ENCODE data around the gene HES4.

DNA sequence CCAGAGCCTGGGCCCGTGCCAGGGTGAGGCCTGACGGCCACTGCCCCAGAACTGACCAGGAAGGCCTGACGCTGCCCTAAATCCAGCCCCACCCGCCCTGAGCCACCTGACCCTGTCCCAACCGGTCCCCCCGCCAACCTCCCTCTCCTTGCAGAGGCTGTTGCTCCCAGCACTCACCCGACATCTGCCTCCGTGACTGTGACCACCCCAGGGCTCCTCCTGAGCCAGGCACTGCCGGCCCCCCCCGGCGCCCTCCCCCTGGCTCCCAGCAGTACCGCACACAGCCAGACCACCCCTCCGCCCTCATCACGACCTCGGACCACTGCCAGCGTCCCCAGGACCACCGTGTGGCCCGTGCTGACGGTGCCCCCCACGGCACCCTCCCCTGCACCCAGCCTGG lies 46.3 kb upstream of the HES4 start:
- TF ChIP-seq, protein P1, sequence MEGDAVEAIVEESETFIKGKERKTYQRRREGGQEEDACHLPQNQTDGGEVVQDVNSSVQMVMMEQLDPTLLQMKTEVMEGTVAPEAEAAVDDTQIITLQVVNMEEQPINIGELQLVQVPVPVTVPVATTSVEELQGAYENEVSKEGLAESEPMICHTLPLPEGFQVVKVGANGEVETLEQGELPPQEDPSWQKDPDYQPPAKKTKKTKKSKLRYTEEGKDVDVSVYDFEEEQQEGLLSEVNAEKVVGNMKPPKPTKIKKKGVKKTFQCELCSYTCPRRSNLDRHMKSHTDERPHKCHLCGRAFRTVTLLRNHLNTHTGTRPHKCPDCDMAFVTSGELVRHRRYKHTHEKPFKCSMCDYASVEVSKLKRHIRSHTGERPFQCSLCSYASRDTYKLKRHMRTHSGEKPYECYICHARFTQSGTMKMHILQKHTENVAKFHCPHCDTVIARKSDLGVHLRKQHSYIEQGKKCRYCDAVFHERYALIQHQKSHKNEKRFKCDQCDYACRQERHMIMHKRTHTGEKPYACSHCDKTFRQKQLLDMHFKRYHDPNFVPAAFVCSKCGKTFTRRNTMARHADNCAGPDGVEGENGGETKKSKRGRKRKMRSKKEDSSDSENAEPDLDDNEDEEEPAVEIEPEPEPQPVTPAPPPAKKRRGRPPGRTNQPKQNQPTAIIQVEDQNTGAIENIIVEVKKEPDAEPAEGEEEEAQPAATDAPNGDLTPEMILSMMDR (conservative IDR thresholded peaks at IDR 0.05), result no peak
- no peak for TF ChIP-seq ZFX (IDR thresholded peaks at IDR 0.05)
